ENCODE results near the gene CTDP1.

The CTDP1 gene

GRCh38 chr18:79798346-79798998 is 118.9 kb downstream of the CTDP1 start:
- no peak for DNase-seq (ENCODE audit: low read depth)

- DNase-seq (ENCODE audit: low read depth): no peak
Measured at GRCh38 chr18:79798999-79799370, 119.4 kb downstream of the CTDP1 start.

- DNase-seq (ENCODE audit: low read depth): no peak
Measured at GRCh38 chr18:79799619-79800370, 120.2 kb downstream of the CTDP1 start.

GRCh38 chr18:79800371-79801180 is 121.0 kb downstream of the CTDP1 start:
- DNase-seq (ENCODE audit: low read depth): no peak

GRCh38 chr18:79801217-79801616 is 121.6 kb downstream of the CTDP1 start:
- no peak for DNase-seq (ENCODE audit: low read depth)

- DNase-seq (ENCODE audit: low read depth): no peak
Measured at GRCh38 chr18:79801641-79802040, 122.0 kb downstream of the CTDP1 start.

GRCh38 chr18:79802298-79802697 is 122.7 kb downstream of the CTDP1 start:
- no peak for DNase-seq (ENCODE audit: low read depth)

- no peak for DNase-seq (ENCODE audit: low read depth)
Measured at GRCh38 chr18:79803611-79804051, 124.0 kb downstream of the CTDP1 start.
